Subcutaneous abdominal adipose tissue (tissue), 5 donors: Measurements from ENCODE around the gene LRRFIP1.
"Not testable (repeated sequence)": the region's sequence is repeated elsewhere in the genome, so short reads cannot be mapped to it uniquely, and the experiment has no call there.

ENCODE experiments used
- H3K27ac ChIP-seq: one replicate; pipeline ENCODE4 v1.7.0; 2013; ENCODE audit warnings: low read depth, mild to moderate bottlenecking, inconsistent platforms, low read length, moderate library complexity
- H3K27me3 ChIP-seq, 5 donors: one replicate each; pipeline ENCODE4 v1.7.0; 2013; ENCODE audit warnings: low read length in 5 of 5, inconsistent platforms in 1 of 5; ENCODE audit not compliant: control insufficient read depth in 5 of 5, insufficient read depth in 4 of 5
- H3K36me3 ChIP-seq, 5 donors: one replicate each; pipeline ENCODE4 v1.7.0; 2013; ENCODE audit warnings: low read length in 5 of 5; ENCODE audit not compliant: control insufficient read depth in 5 of 5, insufficient read depth in 5 of 5
- H3K4me1 ChIP-seq, 5 donors: one replicate each; pipeline ENCODE4 v1.7.0; 2013; ENCODE audit warnings: low read length in 5 of 5, mild to moderate bottlenecking in 3 of 5, moderate library complexity in 1 of 5; ENCODE audit not compliant: control insufficient read depth in 5 of 5, insufficient read depth in 5 of 5
- H3K4me3 ChIP-seq, 5 donors: one replicate each; pipeline ENCODE4 v1.7.0; 2013; ENCODE audit warnings: low read length in 5 of 5, low read depth in 1 of 5
- H3K9ac ChIP-seq, 5 donors: one replicate each; pipeline ENCODE4 v1.7.0; 2013; ENCODE audit warnings: low read length in 5 of 5, mild to moderate bottlenecking in 4 of 5, moderate library complexity in 3 of 5
- H3K9me3 ChIP-seq, 5 donors: one replicate each; pipeline ENCODE4 v1.7.0; 2013; ENCODE audit warnings: low read length in 5 of 5; ENCODE audit not compliant: control insufficient read depth in 5 of 5
- donor health status: healthy.
- donor health status: healthy.
- donor health status: healthy.
- donor health status: healthy.
- donor health status: healthy.

LRRFIP1 gene

DNA sequence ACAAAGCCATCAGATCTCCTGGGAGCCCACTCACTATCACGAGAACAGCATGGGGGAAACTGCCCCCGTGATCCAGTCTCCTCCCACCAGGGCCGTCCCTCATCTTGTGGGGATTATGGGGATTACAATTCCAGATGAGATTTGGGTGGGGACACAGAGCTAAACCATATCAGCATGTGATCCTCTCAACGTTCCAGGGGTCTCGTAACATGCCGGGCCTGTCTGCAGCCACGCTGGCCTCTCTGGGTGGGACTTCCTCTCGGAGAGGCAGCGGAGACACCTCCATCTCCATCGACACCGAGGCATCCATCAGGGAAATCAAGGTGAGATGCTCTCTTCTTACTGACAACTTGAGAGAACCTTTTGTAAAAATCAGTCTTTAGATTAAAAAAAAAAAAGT lies 121.6 kb downstream of the LRRFIP1 start:
- peaks cover 13 to 68% (median 45%) of the 10 kb centered on the region in 5 donors for H3K36me3 ChIP-seq
- H3K27ac ChIP-seq = no peak overlapping the region
- H3K9me3 ChIP-seq = no peaks in the 10 kb centered on the region
- no peak overlapping the region for H3K4me3 ChIP-seq
- H3K9ac ChIP-seq = no peak overlapping the region
- no peaks in the 10 kb centered on the region for H3K27me3 ChIP-seq
- peaks cover 0 to 10% (median 6%) of the 10 kb centered on the region in 5 donors for H3K4me1 ChIP-seq

- Histone ChIP-seq H3K36me3 (peaks cover 18 to 74% (median 54%) of the 10 kb centered on the region in 5 donors), H3K4me3 (no peak overlapping the region), H3K9ac (no peak overlapping the region), H3K9me3 (no peaks in the 10 kb centered on the region), H3K4me1 (peaks cover 0 to 1% (median 0%) of the 10 kb centered on the region in 5 donors), H3K27ac (no peak overlapping the region), H3K27me3 (no peaks in the 10 kb centered on the region)
Observed at GRCh38 chr2:237749961-237750360, 122.6 kb downstream of the LRRFIP1 start.

GRCh38 chr2:237750441-237750840 lies 123.1 kb downstream of the LRRFIP1 start:
- H3K4me3 ChIP-seq, H3K27me3 ChIP-seq, H3K9me3 ChIP-seq, H3K27ac ChIP-seq, H3K4me1 ChIP-seq, H3K9ac ChIP-seq: not testable (repeated sequence)
- H3K36me3 ChIP-seq = peaks cover 18 to 78% (median 59%) of the 10 kb centered on the region in 5 donors

DNA sequence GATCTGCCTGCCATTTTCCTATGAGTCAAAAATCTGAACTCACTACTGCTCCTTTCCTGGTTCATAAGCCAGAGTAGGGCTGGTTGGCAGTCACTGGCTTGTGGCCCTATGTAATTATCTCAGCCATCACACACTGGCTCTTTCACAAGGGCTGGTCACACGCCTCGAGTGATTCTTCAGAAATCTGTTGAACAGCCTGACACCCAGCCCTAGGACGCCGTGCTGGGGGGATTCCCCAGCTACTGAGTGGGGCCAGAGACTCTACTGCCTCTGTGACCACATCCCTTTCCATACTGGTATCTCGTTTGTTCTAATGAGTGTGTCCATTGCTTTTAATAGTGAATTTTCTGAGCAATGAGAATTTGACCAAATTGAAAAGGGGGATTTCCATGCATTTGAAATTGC lies 125.4 kb downstream of the LRRFIP1 start:
- no peaks in the 10 kb centered on the region for H3K9me3 ChIP-seq
- H3K4me3 ChIP-seq = no peak overlapping the region
- no peaks in the 10 kb centered on the region for H3K4me1 ChIP-seq
- H3K27me3 ChIP-seq = no peaks in the 10 kb centered on the region
- no peak overlapping the region for H3K9ac ChIP-seq
- H3K36me3 ChIP-seq = peaks cover 26 to 87% (median 69%) of the 10 kb centered on the region in 5 donors
- H3K27ac ChIP-seq = no peak overlapping the region

GRCh38 chr2:237754182-237754581 lies 126.8 kb downstream of the LRRFIP1 start:
- peaks cover 28 to 88% (median 76%) of the 10 kb centered on the region in 5 donors for H3K36me3 ChIP-seq

DNA sequence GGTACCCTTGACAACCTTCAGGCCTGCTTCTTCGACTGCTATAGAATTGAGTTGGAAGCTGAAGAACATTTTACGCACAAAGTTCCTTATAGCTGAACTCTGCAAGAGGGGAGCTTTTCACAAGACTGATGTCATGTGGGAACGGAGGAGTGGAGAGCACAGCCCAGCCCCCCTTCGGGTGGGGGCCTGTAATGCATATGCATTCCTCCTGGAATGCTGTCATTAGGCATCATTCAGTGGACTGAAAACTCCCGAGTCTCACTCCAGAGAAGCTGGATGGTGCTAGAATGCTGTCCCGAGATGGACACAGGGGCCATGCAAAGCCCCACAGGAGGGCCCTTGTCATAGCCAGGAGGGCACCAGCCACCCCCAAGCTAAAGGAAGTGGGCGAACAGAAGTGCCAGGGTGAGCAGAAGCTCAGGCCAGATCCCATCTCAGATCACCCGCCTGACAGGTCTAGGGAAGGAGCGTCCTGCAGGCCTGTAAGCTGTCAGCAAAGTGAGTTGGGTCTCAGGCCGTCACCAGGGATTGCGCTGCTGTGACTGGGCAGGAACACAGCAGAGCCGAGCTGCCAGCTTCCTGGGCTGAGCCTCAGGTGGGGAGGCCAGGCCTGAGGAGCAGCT lies 127.3 kb downstream of the LRRFIP1 start:
- H3K9ac ChIP-seq = no peak overlapping the region
- H3K4me3 ChIP-seq = no peak overlapping the region
- H3K27ac ChIP-seq = no peak overlapping the region
- peaks cover 26 to 88% (median 76%) of the 10 kb centered on the region in 5 donors for H3K36me3 ChIP-seq
- H3K9me3 ChIP-seq = no peaks in the 10 kb centered on the region
- H3K27me3 ChIP-seq = no peaks in the 10 kb centered on the region
- no peaks in the 10 kb centered on the region for H3K4me1 ChIP-seq

More at GRCh38 chr2:237754182-237754581, 126.8 kb downstream of the LRRFIP1 start:
- no peak overlapping the region for H3K4me3 ChIP-seq
- H3K4me1 ChIP-seq = no peaks in the 10 kb centered on the region
- no peaks in the 10 kb centered on the region for H3K9me3 ChIP-seq
- no peak overlapping the region for H3K9ac ChIP-seq
- no peaks in the 10 kb centered on the region for H3K27me3 ChIP-seq
- no peak overlapping the region for H3K27ac ChIP-seq

DNA sequence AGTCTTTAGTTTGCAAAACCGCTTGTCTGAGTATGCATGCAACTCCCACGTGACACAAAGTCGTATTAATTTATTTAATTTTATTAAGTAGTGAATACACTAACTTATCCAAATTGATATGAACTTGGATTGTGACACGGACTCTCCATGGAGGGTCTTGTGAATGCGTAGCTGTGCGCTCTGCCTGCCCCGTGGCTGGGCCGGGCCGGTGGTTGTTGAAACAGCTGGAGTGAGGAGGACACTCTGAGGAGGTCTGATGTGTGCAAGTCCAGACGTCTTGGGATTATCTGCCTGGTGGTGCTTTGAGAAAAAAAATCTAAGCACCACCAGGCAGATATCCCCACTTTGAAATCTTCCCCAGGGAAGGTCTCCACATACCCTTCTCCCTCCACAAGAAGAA lies 130.2 kb downstream of the LRRFIP1 start:
- no peaks in the 10 kb centered on the region for H3K4me1 ChIP-seq
- no peaks in the 10 kb centered on the region for H3K9me3 ChIP-seq
- H3K36me3 ChIP-seq = peaks cover 18 to 88% (median 78%) of the 10 kb centered on the region in 5 donors
- H3K27ac ChIP-seq = no peak overlapping the region
- H3K9ac ChIP-seq = no peak overlapping the region
- H3K4me3 ChIP-seq = no peak overlapping the region
- no peaks in the 10 kb centered on the region for H3K27me3 ChIP-seq

- peaks cover 18 to 90% (median 81%) of the 10 kb centered on the region in 5 donors for H3K36me3 ChIP-seq
- no peak overlapping the region for H3K27ac ChIP-seq
- no peaks in the 10 kb centered on the region for H3K27me3 ChIP-seq
- no peak overlapping the region for H3K9ac ChIP-seq
- H3K4me1 ChIP-seq = no peaks in the 10 kb centered on the region
- H3K9me3 ChIP-seq = no peaks in the 10 kb centered on the region
- H3K4me3 ChIP-seq = no peak overlapping the region
Observed at GRCh38 chr2:237758185-237758584, 130.8 kb downstream of the LRRFIP1 start.

DNA sequence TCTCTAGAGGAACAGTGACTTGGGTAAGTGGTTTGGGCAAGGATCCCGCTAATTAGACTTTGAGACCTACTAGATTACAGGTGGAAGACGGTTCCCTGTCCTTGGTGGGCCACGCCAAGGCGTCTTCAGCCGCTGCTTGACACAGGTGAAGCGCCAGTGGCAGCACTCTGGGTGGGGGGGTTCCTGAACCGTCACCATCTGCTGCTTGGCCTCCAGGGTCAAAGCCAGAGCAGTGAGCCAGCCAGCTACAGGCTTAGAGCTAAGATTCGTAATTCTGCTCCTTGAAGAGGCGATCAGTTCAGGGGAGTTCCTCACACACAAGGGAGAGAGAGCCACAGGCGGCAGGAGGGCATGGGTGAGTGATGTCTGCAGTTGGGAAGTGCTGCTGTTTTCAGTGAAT lies 131.8 kb downstream of the LRRFIP1 start:
- Histone ChIP-seq H3K36me3 (peaks cover 14 to 94% (median 86%) of the 10 kb centered on the region in 5 donors), H3K27ac (no peak overlapping the region), H3K27me3 (no peaks in the 10 kb centered on the region), H3K4me1 (no peaks in the 10 kb centered on the region), H3K9ac (no peak overlapping the region), H3K9me3 (no peaks in the 10 kb centered on the region), H3K4me3 (no peak overlapping the region)

DNA sequence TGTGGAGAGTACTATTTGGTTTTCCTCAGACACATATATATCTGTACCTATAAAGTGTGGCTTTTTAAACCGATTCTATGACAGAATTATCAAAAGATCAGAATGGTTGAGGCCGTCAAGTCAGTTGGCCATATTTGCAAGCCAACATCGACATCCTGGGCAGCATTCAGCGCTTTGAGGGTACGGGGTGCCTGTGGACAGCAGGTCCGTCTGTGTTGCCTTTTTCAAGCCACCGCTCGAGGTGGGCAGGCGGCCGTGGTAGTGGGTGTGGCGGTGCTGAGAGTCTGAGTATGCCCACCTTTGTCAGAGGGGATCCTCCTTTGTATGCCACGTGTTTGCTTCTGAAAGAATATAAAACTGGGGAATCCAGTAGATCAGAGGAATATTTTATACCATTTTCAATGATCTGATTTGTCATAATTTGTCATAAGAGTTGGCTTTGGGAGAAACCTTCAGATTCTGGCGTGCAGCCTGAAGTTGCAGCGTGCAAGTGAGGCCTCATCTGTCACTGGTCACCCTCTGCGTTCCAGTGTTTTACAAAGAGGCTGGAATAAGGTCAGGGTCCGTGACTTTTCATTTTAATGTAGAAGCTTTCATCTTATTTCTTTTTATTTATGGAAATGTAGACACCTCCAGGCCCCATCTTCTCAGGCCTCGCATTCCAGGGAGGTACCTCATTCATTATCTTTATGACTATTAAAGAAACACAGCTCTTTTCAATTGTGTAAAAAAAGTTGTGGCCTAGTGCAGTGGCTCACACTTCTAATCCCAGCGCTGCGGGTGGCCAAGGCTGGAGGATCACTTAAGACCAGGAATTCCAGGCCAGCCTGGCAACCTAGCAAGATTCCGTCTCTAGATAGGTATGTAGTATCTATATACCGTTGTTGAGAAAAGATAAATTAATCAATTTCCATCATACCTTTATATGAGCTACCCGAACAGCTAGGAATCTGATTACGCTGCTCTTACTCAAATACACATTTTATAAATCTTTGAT lies 133.4 kb downstream of the LRRFIP1 start:
- Histone ChIP-seq H3K9me3 (no peaks in the 10 kb centered on the region), H3K4me1 (no peaks in the 10 kb centered on the region), H3K4me3 (no peak overlapping the region), H3K9ac (no peak overlapping the region), H3K27ac (no peak overlapping the region), H3K36me3 (peaks cover 10 to 80% (median 74%) of the 10 kb centered on the region in 5 donors), H3K27me3 (no peaks in the 10 kb centered on the region)
